Activated CD4-positive, alpha-beta T cell treated with anti-CD3 and anti-CD28 coated beads for 48 hours (primary cell): Measurements from ENCODE around the gene PAX5.

Source experiments
- DNase-seq: peaks from one replicate; pipeline ENCODE4 v3.0.0-alpha.2; 2020

The PAX5 gene

GRCh38 chr9:36928670-36929349 is 105.3 kb downstream of the PAX5 start:
- peak; percentile 45 for DNase-seq

GRCh38 chr9:36928210-36928609 is 105.9 kb downstream of the PAX5 start:
- no peak for DNase-seq

GRCh38 chr9:36924757-36925432 is 109.2 kb downstream of the PAX5 start:
- no peak for DNase-seq

GRCh38 chr9:36924071-36924470 is 110.0 kb downstream of the PAX5 start:
- peak; percentile 47 for DNase-seq

- no peak for DNase-seq
These were observed 110.9 kb downstream of the PAX5 start for GRCh38 chr9:36923025-36923625.

GRCh38 chr9:36922548-36922947 is 111.5 kb downstream of the PAX5 start:
- DNase-seq = no peak

GRCh38 chr9:36914212-36914577 is 119.9 kb downstream of the PAX5 start:
- DNase-seq = no peak

GRCh38 chr9:36913393-36914211 is 120.5 kb downstream of the PAX5 start:
- DNase-seq = no peak

- DNase-seq = no peak
These were observed 121.4 kb downstream of the PAX5 start for GRCh38 chr9:36912620-36913019.

GRCh38 chr9:36911601-36912412 is 122.3 kb downstream of the PAX5 start:
- no peak for DNase-seq

GRCh38 chr9:36911037-36911436 is 123.0 kb downstream of the PAX5 start:
- DNase-seq = no peak

GRCh38 chr9:36906492-36906891 is 127.6 kb downstream of the PAX5 start:
- no peak for DNase-seq

- DNase-seq = no peak
These were observed 128.7 kb downstream of the PAX5 start for GRCh38 chr9:36905101-36906066.

GRCh38 chr9:36903541-36904435 is 130.3 kb downstream of the PAX5 start:
- DNase-seq = peak; percentile 70

- DNase-seq = no peak
These were observed 131.1 kb downstream of the PAX5 start for GRCh38 chr9:36902861-36903524.

- no peak for DNase-seq
These were observed 131.9 kb downstream of the PAX5 start for GRCh38 chr9:36902080-36902716.

GRCh38 chr9:36901528-36901927 is 132.5 kb downstream of the PAX5 start:
- DNase-seq = no peak

GRCh38 chr9:36900856-36901220 is 133.2 kb downstream of the PAX5 start:
- no peak for DNase-seq
